Caki2 (cell line): Measurements from ENCODE around the gene PPP2R5C. TPM values are rescaled to one million over a fixed set of nuclear protein-coding genes. Genes with fewer than 3 reads are reported as not detected.

Source experiments
- DNase-seq: peaks from one replicate; pipeline ENCODE4 v3.0.0-alpha.2; 2015; ENCODE audit warnings: low read depth
- in situ Hi-C: cut with HindIII; loops from 2 replicates; pipeline ENCODE4 v1.10.0; 2016; ENCODE audit warnings: low sequenced_read_pairs, low pct_unique_long_range_greater_than_20kb, mixed read lengths
- total RNA-seq: library from RNA; depleted of rRNA; stranded (reverse); fragments of >200 nt; shearing (Covaris generic); gene quantifications from 2 replicates; pipeline ENCODE4 v1.2.3, GENCODE V29; 2014; ENCODE audit warnings: low replicate concordance

The PPP2R5C gene
- total RNA-seq, 1 experiment from 2014 or later: 63.8 TPM

DNA sequence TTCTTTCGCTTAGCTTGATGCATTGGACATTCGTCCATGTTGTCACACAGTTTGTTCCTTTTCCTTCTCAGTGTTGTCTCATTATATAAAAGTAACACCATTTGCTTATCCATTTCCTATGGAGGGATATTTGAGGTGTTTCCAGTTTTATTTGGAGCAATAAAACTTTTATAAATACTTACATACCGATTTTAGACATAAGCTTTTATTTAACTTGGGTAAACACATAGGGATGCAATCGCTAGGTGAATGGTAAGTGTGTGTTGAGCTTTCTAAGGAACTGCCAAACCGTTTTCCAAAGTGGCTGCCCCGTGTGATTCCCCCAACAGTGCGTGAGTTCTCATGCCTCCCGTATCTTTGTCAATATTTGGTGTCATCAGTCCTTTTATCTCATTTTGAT is 107.7 kb downstream of the PPP2R5C start:
- in situ Hi-C loops: no loop called here
- DNase-seq: no peak

- no peak for DNase-seq
- in situ Hi-C loops: no loop called here
Observed at GRCh38 chr14:101870273-101870939, 108.9 kb downstream of the PPP2R5C start.

DNA sequence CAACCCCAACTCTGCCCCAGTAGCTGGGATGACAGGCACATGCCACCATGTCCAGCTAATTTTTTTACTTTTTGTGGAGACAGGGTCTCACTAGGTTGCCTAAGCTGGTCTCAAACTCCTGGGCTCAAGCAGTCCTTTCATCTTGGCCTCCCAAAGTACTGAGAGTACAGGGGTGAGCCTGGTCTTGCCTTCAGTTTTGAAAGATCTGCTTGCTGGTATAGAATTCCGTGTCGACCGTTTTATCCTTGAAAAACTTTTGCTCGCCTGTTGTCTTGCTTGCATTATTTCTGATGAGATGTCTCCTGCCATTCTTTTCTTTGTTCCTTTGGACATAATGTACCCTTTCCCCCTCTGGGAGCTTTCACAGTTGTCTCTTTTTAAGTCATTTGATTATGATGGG is 110.8 kb downstream of the PPP2R5C start:
- DNase-seq: no peak
- in situ Hi-C loops: no loop called here

DNA sequence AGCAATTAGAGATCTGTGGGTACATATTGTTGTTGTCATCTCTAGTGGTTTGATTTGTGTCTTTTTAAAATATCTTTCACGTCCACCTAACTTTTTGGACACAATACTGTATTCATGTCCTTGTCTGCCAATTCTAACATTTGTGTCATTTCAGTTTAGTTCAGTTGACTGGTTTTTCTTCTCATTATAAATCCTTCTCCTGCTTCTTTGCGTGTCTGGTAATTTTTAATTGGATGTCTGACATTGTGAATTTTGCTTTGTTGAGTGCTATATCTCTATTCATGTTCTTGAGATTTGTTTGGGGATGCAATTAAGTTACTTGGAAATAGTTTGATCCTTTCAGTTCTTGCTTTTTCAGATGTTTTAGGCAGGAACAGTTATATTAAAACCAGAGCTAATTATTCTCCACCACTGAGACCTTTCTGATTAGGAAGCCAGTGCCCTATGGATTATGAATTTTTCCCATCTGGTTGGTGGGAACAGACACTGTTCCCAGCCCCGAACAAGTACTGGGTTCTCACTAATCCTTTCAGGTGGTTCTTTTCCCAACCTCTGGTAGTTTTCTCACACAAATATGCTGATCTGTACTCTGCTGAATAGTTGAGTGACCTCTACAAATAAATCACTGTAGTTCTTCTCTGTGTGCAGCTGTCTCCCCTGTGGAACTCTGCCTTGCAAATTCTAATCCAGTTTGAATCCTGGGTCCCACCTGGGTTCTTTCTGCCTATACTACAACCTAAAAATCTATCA is 111.7 kb downstream of the PPP2R5C start:
- in situ Hi-C loops: no loop called here
- DNase-seq: no peak

DNA sequence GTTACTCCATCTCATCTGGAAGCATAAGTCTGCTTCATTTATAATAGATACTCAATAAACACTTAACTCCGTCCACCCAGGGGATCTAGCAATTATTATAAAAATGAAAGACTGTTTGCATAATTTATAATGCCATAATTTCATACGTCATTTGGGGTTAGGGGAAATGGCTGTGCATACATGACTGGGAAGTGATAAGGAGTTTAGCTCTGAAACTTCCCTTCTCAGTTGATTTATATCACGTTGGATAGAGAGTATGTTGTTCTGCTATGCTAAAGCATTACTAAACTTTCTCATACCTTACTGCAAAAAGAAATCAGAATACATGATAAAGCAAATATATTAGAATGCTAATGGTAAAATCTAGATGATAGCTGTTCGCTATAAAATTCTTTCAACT is 112.5 kb downstream of the PPP2R5C start:
- no peak for DNase-seq
- in situ Hi-C loops: no loop called here

DNA sequence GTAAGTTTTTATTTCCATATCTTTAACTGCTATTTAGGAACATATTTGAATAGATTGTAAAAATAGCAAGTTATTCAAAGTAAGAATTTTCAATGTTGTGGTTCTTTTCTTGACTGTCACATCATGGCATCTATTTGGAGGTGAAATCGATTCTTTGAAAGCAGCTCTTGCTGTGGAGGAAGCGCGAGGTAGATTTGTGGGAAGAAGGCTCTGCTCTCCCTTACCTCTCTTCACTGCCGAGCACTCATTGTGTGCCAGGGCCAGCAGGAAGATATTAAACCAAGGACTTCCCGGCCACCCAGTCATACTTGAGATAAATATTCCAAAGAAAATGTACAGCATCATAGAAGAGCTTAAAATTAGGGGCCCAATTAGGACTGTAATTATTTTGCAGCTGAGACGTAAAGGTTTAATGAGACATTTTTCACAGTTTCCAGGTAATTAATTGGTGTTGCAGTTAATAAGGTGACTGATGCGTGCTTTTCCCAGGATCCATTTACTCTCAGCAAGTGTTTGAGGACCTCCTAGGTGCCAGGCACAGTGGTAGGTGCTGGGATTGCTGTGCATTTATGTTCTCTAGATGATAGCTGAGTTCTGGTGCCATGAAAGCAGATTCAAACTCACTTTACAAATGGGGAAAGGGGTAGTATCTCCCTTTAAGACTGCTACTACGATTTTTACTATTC is 113.7 kb downstream of the PPP2R5C start:
- in situ Hi-C loops: no loop called here
- DNase-seq: no peak

DNA sequence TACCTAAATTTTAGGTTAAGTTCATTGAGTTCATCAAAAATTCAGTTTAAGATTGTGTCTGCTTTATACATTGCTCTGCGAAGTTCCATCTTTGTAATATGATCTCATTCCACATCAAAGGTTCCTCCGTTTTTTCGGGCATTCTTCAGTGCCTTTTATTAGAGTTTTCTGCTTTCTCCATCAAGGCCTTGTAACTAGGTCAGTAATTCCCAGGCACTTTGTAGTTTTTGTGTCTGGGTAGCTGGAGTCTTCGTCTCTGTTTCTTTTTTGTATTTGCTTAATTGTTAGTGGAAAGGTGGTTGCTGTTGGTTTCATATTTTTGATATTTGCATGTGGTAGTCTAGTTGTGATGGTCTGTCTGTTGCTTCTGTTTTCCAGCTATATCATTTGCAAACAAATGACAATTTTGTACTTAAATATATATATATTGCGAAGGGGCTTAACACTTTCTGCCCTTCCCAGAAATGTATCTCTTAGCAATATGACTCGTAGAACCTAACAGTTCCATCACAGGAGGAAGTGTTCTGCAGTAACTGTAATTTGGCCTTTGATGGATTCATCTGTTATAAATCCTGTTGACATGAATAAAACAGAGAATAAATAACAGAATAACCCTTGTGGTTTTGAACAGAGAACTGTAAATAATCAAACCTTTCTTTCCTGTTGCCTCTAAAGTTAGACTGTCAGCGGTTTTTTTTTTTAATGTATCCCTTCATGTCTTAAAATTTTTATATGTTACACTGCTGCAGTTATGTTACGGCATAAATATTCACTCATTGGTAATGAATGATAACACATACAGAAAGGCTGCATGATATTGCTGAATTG is 114.4 kb downstream of the PPP2R5C start:
- no peak for DNase-seq
- in situ Hi-C loops: no loop called here

GRCh38 chr14:101876555-101876938 is 115.0 kb downstream of the PPP2R5C start:
- DNase-seq: no peak
- in situ Hi-C loops: no loop called here

DNA sequence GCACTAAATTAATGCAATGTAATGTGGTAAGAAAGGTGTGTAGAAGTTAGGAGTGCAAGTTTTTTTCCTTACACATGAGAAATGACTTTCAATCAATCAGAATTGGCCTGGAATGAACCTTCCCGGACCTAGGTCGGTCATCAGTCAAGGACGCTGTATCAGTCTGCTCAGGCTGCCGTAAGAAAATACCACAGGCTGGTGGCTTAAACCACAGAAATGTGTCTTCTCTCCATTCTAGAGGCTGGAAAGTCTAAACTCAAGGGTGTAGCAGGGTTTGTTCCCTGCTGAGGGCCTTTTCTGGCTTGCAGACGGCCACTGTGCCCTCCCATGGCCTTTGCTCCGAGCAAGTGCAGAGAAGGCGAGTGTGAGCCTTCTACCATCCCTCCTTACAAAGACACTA is 116.3 kb downstream of the PPP2R5C start:
- no peak for DNase-seq
- in situ Hi-C loops: no loop called here

- in situ Hi-C loops: no loop called here
- DNase-seq: no peak
Observed at GRCh38 chr14:101878211-101878821, 116.8 kb downstream of the PPP2R5C start.

GRCh38 chr14:101878822-101879528 is 117.5 kb downstream of the PPP2R5C start:
- in situ Hi-C loops: no loop called here
- no peak for DNase-seq

DNA sequence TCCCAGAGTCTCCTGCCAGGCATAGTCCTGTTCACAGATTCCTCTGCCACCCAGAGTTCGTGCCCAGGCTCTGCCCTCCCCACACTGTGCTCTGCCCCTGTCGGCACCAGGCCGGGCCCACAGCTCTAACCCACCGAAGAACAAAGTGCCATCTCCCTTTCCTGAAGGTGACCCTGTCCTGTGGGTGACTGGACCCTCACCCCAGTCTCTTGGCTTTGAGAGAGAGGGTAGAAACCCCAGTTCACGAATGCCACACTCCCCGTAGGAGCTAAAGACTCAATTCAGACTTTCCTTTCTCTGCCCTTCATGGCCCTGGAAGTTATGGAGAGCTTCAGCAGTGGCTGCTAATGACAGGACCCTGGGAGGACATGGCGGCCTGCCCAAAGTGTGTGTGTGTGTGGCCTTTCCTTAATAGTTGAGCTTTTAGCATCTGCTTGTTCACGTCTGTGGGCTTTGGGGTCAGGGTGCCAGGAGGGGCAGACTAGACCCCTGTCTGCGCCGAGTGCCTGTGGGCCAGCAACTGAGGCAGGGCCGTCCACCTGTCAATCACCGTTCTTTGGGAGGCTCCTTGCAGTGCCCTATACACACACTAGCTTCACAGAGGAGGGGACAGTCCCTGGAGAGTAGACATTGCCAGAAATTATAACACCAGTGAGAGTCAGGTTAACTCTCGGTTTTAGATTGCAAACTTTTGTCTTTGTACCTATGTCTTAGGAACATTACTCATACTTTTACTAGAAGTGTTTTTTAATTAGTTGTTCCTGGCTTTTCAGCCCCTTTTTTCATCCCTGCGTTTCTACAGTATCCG is 118.2 kb downstream of the PPP2R5C start:
- no peak for DNase-seq
- in situ Hi-C loops: no loop called here

DNA sequence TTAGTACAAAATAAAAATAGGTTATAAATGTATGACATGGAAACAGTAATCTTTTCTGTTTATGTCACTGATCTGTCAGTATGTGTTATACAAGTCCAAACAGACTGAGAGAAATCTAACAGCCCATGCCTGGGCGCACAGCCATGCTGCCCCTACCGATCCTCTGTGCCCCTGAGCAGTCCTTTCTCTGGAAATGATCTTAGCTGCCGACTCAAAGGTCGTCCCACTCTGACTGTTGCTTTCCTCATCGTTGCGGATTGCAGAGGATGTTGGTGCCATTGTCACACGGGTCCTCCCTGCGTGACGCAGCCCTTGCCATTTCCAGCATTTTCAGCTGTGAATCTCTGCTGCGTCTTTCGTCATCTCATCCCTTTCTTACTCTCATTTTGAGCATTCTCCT is 119.9 kb downstream of the PPP2R5C start:
- no peak for DNase-seq
- in situ Hi-C loops: no loop called here

DNA sequence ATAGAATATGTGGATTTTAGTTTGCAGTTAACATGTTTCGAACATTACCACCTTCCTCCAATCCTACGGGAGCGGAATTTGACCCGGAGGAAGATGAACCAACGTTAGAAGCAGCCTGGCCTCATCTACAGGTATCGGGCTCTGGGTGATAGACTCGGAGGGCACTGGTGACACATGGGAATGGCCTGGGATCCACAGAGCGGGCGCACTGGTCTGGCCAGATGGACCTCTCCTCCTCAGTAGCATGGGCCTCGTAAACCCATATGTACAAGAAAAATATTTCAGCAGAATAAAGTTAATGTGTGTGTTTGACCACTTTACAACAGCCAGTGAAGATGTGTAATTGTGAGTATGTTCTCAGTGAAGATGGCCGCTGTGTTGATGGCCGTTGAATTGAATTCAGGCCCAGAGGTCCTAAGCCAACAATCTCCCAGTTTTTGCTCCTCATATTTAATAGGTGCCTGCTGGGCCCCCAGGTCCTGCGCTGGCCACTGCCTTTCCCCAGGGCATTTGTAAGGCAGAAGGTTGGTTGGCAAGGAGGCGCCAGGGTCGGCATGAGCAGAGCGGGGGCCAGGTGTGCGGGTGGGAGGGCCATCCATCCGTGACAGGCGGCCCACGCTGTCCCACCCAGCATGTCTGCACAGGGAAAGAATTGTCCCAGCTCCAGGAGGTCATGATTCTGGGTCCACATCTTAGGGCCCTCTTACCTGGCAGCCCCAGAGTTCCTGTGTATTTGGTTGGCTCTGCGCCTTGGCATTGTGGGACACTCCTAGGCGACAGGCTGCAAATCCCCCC is 120.8 kb downstream of the PPP2R5C start:
- in situ Hi-C loops: no loop called here
- no peak for DNase-seq

- in situ Hi-C loops: no loop called here
Observed at GRCh38 chr14:101884089-101884933, 122.8 kb downstream of the PPP2R5C start.

More at GRCh38 chr14:101884089-101884933, 122.8 kb downstream of the PPP2R5C start:
- no peak for DNase-seq
